SIG-M5 treated with dmso at 0.1 percent for 504 hours (cell line): ENCODE measurements around the gene NHLRC4.

Experiments
- DNase-seq: peaks from one replicate; lab custom pipeline; 2025; ENCODE audit not compliant: unreplicated experiment; lab: John Stamatoyannopoulos, UW

The NHLRC4 gene

DNA sequence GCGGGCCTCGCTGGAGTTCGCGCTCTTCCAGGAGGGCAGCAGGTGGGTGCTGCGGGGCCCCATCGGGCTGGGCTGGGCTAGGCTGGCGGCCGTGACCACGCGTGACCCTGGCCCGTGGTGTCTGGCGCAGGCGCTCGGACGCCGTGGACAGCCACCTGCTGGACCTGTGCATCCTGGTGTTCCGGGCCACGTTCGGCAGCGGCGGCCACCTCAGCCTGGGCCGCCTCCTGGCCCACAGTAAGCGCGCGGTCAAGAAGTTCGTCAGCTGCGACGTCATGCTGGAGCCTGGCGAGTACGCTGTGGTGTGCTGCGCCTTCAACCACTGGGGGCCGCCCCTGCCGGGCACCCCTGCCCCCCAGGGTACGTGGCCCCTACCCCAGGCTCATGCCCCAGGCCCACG lies 14.6 kb upstream of the NHLRC4 start:
- DNase-seq, result no peak

- DNase-seq, result no peak
Observed at GRCh38 chr16:553601-554296, 13.1 kb upstream of the NHLRC4 start.

- DNase-seq, result no peak
Observed at GRCh38 chr16:554297-554621, 12.5 kb upstream of the NHLRC4 start.

- no peak for DNase-seq
Observed at GRCh38 chr16:554640-555365, 12.0 kb upstream of the NHLRC4 start.

DNA sequence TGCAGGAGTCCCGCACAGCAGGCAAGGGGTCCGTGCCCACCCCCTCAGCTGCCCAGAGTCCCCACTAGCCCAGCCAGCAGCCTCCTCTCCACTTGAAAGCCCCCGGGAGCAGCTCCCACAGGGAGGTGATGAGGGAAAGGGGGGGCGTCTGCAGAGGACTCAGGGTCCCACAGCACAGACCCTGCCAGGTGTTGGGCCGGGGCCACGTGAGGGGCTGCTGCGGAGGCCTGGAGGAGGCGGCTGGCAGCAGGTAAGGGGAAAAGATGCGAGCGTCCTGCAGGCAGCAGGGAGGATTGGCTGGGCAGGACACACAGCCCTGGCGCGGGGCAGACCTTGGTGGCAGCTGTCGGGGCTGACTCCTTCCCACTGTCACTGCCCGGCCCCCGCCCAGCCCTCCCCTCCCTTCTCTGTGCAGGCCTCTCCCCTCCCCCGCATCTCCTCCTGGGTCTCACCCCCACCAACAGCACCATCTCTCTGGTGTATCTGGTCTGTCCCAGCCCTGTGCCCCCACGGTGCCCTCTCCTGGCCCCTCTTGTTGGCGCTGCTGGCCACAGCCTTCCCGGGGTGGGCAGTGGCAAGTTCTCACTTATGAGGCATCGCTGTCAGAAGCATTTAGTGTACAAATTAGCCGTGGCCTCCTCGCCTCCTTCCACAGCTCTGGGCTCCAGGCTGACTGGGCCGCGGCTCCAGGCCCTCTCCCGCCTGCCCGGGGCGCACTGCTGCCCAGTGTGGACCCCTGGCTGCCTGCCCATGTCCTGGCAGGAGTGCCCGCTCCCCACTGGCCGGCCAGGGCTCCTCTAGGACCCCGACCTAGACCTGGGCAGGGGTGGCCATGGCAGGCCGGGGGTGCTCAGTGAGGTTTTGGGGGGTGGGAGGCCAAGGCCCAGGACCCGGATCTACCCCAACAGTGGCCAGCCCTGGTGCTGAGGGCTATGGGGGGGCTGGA lies 11.0 kb upstream of the NHLRC4 start:
- DNase-seq, result no peak

- DNase-seq, result no peak
Observed at GRCh38 chr16:556474-557173, 10.2 kb upstream of the NHLRC4 start.

DNA sequence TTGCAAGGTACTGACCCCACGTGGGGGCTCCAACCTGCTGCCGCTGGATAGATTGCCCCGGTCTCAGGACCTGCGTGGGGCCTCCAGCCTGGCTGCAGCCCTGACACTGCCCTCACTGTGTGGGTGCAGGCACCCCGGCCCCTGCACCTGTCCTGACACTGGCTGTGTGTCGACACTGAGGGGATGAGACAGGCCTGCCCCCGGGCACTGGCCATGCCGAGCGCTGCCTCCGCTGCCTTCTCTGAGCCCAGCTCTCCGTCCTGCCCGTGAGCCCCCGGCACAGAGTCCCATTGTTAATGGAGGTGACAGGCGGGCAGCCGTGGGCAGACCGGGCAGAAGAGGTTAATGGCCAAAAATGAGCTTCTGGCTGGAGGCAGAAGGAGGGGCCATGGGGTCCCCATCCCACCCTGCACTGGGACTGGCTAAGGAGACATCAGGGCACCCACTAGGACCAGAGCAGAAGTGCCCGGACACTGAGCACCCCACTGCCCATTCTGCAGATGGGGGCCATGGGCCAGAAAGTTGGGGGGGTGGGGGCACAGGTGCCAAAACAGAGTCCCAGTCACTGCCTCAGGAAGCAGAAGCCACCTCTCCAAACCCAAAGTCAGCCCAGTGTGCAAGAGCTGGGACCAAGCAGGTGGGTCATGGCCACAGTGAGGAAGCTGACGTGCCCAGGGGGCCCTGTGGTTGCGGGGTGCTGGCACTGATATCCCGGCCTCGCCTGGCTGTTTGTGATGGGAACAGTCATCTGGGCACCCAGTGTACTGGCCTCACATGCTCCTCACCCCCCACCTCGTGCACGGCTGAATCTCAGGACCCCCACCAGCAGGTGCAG lies 9.1 kb upstream of the NHLRC4 start:
- DNase-seq, result no peak

GRCh38 chr16:558298-559020 lies 8.3 kb upstream of the NHLRC4 start:
- DNase-seq, result no peak

- DNase-seq, result no peak
Observed at GRCh38 chr16:559021-559380, 7.8 kb upstream of the NHLRC4 start.

DNA sequence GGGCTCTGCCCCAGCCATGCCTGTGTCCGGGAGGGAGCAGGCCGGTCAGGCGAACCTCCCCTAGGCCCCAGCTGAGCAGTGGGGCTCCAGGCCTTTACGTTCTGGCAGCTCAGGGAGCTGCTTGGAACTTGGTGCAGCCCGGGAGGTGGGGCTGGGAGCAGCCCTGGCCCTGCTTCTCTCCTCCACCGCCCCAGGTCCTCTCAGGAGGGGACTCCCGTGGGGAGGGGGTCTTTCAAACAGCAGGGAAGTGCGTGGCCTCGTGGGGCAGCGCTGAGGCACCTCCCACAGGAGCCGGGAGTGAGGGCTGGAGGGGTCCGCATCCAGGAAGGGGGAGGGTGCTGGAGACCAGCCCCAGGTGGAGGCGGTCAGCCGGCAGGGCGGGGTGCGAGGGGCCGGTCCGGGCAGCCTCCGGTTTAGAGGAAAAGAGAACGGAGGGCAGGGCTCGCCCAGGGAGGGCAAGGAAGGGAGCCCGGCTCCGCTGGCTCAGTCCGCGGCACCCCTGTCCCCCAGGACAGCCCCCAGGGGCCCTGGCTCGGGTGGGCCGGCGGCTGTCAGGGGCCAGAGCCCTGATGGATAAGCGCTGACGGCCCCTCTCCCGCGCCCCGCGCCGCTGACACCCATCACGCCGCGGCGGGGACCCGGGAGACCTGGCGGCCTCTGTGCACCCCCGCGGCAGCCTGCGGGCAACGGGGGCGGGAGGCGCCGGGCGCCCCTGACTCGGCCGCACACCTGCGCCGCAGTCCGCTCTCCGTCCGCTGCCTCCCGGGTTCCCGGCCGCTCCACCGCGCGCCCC lies 7.2 kb upstream of the NHLRC4 start:
- no peak for DNase-seq

DNA sequence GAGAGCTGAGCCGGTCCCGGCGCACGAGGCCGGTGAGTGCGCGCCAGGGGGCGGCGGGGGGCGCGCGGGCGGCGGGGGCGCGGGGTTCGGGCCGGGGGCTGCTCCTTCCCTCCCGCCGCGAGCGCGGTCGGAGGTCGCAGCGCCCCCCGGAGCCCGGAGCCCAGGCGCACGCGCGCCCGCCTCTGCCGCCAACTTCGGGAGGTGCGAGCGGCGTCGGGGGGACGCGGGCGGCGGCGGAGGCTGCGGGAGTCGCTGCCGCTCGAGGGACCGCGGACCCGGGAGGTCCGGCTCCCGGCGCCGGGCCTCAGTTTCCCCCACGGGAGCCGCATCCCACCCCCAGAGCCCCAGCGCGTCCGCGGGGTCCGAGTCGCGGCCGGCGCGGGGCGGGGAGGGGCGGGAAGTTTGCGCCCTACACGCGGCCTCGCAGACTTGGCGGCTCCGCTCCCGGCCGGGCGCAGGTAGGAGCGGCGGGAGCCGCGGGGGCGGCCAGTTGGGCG lies 6.6 kb upstream of the NHLRC4 start, which contains the start of gene PRR35:
PRR35 (plus strand) TSS at position 191 of the 497 bp plus-strand sequence. CDS start 2,901 bp downstream, outside the sequence.
- no peak for DNase-seq

DNA sequence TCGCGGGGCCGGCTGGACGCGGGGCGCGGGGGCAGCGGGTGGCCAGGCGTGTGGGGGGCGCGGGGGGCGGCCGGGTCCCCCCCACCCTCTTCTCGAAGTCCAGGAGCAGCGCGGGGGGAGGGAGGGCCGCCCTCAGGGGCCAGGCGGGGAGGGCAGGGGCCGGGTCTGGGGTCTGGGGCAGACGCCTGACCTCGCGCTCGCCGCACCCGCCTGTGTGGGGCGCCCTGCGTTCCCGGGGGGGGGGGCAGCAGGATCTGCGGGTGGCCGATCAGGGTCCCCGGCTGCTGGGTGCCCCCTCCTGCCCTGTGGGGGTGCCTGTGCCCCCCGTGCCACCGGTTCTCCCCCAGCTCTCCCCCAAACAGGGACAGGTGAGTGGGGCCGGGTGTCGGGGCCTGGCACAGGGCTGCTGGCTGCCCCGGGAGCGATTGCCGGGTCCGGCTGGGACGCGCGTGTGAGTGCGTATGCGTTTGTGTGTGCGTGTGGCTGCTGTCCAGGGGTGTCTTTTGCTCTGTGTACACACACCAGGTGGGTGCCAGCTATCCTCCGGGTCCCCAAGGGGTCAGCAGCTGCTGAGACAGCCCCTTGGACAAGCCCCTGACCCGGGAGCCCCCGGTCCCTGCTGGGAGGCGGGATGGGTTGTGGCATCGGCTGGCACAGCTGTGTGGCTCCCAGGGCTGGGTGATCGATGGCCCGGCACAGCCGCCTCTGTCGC lies 5.9 kb upstream of the NHLRC4 start:
- no peak for DNase-seq

DNA sequence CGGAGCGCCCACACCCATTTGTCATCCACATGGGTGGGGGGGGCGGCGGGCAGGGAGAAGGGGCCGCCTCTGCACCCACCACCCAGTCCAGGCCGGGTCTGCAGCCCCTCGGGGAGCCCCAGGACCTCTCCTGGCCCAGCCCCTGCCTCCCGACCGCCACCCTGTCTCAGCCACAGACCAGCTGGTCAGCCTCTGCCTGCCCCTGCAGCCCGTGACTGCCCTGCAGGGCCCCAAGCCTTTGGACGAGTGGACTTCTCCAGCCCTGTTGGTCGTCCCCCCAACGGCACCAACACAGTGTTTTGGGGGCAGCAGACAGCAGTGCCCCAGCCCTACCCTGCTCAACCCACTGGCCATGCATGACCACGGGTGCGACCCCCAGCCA lies 5.4 kb upstream of the NHLRC4 start:
- DNase-seq, result no peak

GRCh38 chr16:561957-562938 lies 4.6 kb upstream of the NHLRC4 start:
- no peak for DNase-seq

- no peak for DNase-seq
Observed at GRCh38 chr16:563072-563644, 3.6 kb upstream of the NHLRC4 start.

DNA sequence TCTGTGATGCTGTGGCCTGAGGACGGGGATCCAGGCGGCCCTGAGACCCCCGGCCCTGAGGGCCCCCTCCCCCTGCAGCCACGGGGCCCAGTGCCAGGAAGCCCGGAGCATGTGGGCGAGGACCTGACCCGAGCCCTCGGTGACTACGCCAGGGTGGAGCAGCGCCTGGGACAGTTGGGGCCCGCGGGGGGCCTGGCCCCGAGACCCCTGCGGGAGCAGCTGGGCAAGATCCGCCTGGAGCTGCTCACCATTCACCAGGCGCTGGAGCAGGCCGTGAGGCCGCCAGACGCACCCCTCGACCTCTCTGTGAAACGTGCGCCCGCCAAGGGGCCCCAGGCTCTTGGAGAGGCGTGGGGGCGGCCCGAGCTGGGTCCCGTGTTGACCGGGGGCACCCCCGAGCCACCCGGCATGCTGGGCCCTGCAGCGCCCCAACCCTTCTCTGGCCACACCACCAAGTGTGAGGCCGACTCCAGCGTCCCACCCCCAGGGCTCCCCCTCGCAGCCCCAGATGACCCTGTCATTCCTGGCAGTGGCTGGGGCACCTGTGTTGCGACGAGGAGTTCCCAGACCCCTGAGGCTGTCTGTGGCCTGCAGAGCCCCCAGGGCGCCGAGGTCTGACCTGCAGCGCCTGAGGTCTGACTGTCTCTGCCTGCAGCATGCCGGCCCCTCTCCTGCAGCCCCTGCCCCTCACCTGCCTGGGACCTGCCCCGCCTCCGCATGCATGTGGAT lies 2.0 kb upstream of the NHLRC4 start:
- no peak for DNase-seq
